NCI-H1436 (cell line): ENCODE results near the gene LATS2.

ENCODE experiments used
- DNase-seq: peaks from one replicate; lab custom pipeline; 2025; lab: John Stamatoyannopoulos, UW

LATS2 gene

GRCh38 chr13:21047591-21048282 lies 13.6 kb downstream of the LATS2 start:
- no peak for DNase-seq

- DNase-seq = no peak
Observed at GRCh38 chr13:21047087-21047486, 14.3 kb downstream of the LATS2 start.

GRCh38 chr13:21046203-21046602 lies 15.2 kb downstream of the LATS2 start:
- no peak for DNase-seq

GRCh38 chr13:21045100-21045499 lies 16.3 kb downstream of the LATS2 start:
- DNase-seq = no peak

GRCh38 chr13:21043898-21044297 lies 17.5 kb downstream of the LATS2 start:
- no peak for DNase-seq

- DNase-seq = no peak
Observed at GRCh38 chr13:21040120-21040826, 21.1 kb downstream of the LATS2 start.

GRCh38 chr13:21039097-21039800 lies 22.1 kb downstream of the LATS2 start:
- no peak for DNase-seq

GRCh38 chr13:21037656-21038055 lies 23.7 kb downstream of the LATS2 start:
- no peak for DNase-seq

- no peak for DNase-seq
Observed at GRCh38 chr13:21035498-21035897, 25.9 kb downstream of the LATS2 start.

GRCh38 chr13:21034603-21035191 lies 26.7 kb downstream of the LATS2 start:
- DNase-seq = no peak

GRCh38 chr13:21033856-21034602 lies 27.4 kb downstream of the LATS2 start:
- DNase-seq = no peak

GRCh38 chr13:21033212-21033840 lies 28.1 kb downstream of the LATS2 start:
- no peak for DNase-seq

GRCh38 chr13:21032656-21033055 lies 28.7 kb downstream of the LATS2 start:
- no peak for DNase-seq

GRCh38 chr13:21031594-21032275 lies 29.7 kb downstream of the LATS2 start:
- DNase-seq = no peak

GRCh38 chr13:21025539-21025938 lies 35.8 kb downstream of the LATS2 start:
- DNase-seq = no peak

GRCh38 chr13:21022056-21022979 lies 39.1 kb downstream of the LATS2 start:
- no peak for DNase-seq

GRCh38 chr13:21020581-21020980 lies 40.8 kb downstream of the LATS2 start:
- DNase-seq = no peak

- no peak for DNase-seq
Observed at GRCh38 chr13:21020176-21020575, 41.2 kb downstream of the LATS2 start.

- no peak for DNase-seq
Observed at GRCh38 chr13:21018220-21018619, 43.2 kb downstream of the LATS2 start.

- no peak for DNase-seq
Observed at GRCh38 chr13:21016487-21016886, 44.9 kb downstream of the LATS2 start.
